22Rv1 (cell line): ENCODE measurements around the gene CACNB2.
A peak's percentile ranks its signal among the peaks of the same experiment; 100 is the strongest.

Experiments used
- H3K27ac ChIP-seq: fragments of 450-650 bp; 2 replicates; pipeline ENCODE4 v1.5.1; 2017
- ZFX ChIP-seq: fragments of 450-650 bp; IDR thresholded peaks from 2 replicates; pipeline ENCODE4 v1.6.1; 2017; ENCODE audit warnings: antibody characterized with exemption, borderline replicate concordance
- TF ChIP-seq, protein P1 (sequence below): fragments of 450-650 bp; IDR thresholded peaks from 2 replicates; pipeline ENCODE4 v1.5.1; 2017; ENCODE audit warnings: mild to moderate bottlenecking

The CACNB2 gene

GRCh38 chr10:18140149-18140956 lies at the start of gene CACNB2:
CACNB2 (plus strand) TSS chr10:18140424.
- no peak for TF ChIP-seq ZFX
- TF ChIP-seq, protein P1, sequence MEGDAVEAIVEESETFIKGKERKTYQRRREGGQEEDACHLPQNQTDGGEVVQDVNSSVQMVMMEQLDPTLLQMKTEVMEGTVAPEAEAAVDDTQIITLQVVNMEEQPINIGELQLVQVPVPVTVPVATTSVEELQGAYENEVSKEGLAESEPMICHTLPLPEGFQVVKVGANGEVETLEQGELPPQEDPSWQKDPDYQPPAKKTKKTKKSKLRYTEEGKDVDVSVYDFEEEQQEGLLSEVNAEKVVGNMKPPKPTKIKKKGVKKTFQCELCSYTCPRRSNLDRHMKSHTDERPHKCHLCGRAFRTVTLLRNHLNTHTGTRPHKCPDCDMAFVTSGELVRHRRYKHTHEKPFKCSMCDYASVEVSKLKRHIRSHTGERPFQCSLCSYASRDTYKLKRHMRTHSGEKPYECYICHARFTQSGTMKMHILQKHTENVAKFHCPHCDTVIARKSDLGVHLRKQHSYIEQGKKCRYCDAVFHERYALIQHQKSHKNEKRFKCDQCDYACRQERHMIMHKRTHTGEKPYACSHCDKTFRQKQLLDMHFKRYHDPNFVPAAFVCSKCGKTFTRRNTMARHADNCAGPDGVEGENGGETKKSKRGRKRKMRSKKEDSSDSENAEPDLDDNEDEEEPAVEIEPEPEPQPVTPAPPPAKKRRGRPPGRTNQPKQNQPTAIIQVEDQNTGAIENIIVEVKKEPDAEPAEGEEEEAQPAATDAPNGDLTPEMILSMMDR: peak; percentile 28
- no peak within 1 kb of the TSS for H3K27ac ChIP-seq

DNA sequence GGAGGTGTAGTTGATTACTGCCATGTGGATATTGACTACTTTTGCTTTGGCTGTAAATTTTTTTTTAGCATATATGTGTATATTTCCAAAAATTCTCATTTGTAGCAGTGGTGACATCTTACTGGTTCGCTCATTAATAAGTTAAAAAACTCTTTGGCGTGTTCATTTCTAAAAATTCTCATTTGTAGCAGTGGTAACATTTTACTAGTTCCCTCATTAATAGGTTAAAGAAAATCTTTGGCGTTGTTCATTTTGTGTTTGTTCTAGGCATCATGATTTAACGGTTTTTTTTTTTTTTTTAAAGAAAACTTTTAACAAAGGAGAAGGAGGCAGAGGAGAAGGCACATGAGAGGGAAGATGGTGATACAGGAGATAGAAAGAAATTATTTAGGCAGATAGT lies 45.9 kb upstream of the CACNB2 start:
- no peak overlapping the region for H3K27ac ChIP-seq
- TF ChIP-seq, protein P1: no peak
- no peak for TF ChIP-seq ZFX

- no peak for TF ChIP-seq ZFX
- TF ChIP-seq, protein P1: no peak
Measured at GRCh38 chr10:18094793-18095192, 45.4 kb upstream of the CACNB2 start.

DNA sequence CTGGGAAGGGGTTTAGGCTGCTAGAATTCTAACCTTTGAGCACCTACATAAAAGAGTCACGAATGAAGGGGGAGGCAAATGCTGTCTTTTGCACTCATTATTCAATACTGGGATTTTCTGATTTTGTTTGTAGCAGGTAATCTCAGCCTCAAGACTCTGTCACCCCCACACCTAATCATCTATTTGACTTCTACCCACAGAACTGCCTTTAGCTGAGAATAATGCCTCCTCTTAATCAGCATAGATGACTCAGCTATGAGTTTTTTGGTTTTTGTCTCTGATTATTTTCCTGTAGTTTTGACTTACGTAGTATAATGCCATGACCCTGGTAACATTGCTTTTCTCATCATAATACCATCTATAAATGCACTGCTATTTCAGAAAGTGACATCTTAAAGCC lies 42.7 kb upstream of the CACNB2 start:
- TF ChIP-seq, protein P1: no peak
- no peak for TF ChIP-seq ZFX
- no peak overlapping the region for H3K27ac ChIP-seq

More at GRCh38 chr10:18094793-18095192, 45.4 kb upstream of the CACNB2 start:
- H3K27ac ChIP-seq: no peak overlapping the region

GRCh38 chr10:18098201-18098600 lies 42.0 kb upstream of the CACNB2 start:
- no peak overlapping the region for H3K27ac ChIP-seq
- TF ChIP-seq, protein P1: no peak
- no peak for TF ChIP-seq ZFX

GRCh38 chr10:18099415-18099814 lies 40.8 kb upstream of the CACNB2 start:
- no peak overlapping the region for H3K27ac ChIP-seq
- TF ChIP-seq, protein P1: no peak
- no peak for TF ChIP-seq ZFX

DNA sequence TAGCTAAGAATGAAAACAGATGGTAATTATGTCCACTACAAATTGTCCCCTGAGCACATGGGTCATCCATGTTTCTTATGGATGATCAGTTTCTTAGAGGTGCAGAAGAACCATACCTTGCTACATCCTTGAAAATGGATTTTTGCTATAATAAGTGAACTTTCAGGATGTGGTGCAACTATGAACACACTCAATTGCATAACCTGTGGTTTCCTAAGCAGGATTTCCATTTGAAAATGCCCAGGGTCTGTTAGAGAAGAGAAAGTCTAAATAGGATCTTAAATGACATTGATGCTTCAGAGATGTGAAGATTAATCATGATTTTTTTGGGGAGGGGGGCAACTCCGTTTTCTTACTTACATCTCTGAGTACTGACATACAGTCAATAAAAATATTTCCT lies 39.6 kb upstream of the CACNB2 start:
- TF ChIP-seq, protein P1: no peak
- no peak for TF ChIP-seq ZFX
- no peak overlapping the region for H3K27ac ChIP-seq
